GM12878 (cell line): ENCODE measurements around the gene HIRA. TPM values are rescaled to one million over a fixed set of nuclear protein-coding genes. Genes with fewer than 3 reads are reported as not detected.

ENCODE experiments used
- ATAC-seq: fragments of 200-7000 bp; cut with Tn5 transposase; 3 replicates; pipeline ENCODE4 v1.9.1; 2020; ENCODE audit warnings: mild to moderate bottlenecking, moderate library complexity
- BruUV-seq: library from RNA; stranded (reverse); fragments of 400-500 nt; replicated peaks from 2 replicates; lab custom pipeline; 2021; lab: Mats Ljungman, UMichigan
- CTCF ChIA-PET: fragments of 300-600 bp; sonication (Branson Sonifier 250); formaldehyde crosslinking; extraction: SDS; loops from one replicate; lab custom pipeline; 2021; ENCODE audit warnings: inconsistent platforms; lab: Yijun Ruan, JAX
- POLR2A ChIA-PET: fragments of 350-600 bp; formaldehyde crosslinking; extraction: SDS; loops from one replicate; lab custom pipeline; 2021; ENCODE audit warnings: inconsistent platforms; lab: Charles Lee
- RAD21 ChIA-PET: fragments of 300-600 bp; sonication (Branson Sonifier 250); formaldehyde crosslinking; loops from one replicate; lab custom pipeline; 2023; ENCODE audit warnings: antibody characterized with exemption; ENCODE audit not compliant: unreplicated experiment; lab: Charles Lee
- SMC1A ChIA-PET: fragments of 300-600 bp; sonication (Branson Sonifier 250); formaldehyde crosslinking; loops from one replicate; lab custom pipeline; 2023; ENCODE audit not compliant: unreplicated experiment, uncharacterized antibody; lab: Charles Lee
- DNase-seq: peaks from one replicate; pipeline ENCODE4 v3.0.0-alpha.2; 2011; ENCODE audit warnings: low read depth, low spot score
- FAIRE-seq: peaks from 3 replicates; lab custom pipeline; 2011; peaks lifted over from hg19 to GRCh38; lab: Jason Lieb, UNC
- H2AFZ ChIP-seq: 2 replicates; pipeline ENCODE4 v1.6.0; 2011; ENCODE audit warnings: low read depth, low read length, control low read depth; ENCODE audit not compliant: control insufficient read depth
- H3K27ac ChIP-seq: 2 replicates; pipeline ENCODE4 v1.5.1; 2011; ENCODE audit warnings: control low read depth; ENCODE audit not compliant: control insufficient read depth, insufficient read depth
- H3K27me3 ChIP-seq, 2 experiments: replicated peaks in 1 of 2; 2 replicates each; pipeline versions ENCODE4 v1.6.0 to v1.6.1; 2011; ENCODE audit warnings: low read length in 1 of 2; ENCODE audit not compliant: control insufficient read depth in 2 of 2, insufficient read depth in 2 of 2
- H3K36me3 ChIP-seq, 2 experiments: 2 replicates each; pipeline ENCODE4 v1.5.1; 2011; ENCODE audit warnings: low read length in 1 of 2; ENCODE audit not compliant: control insufficient read depth in 2 of 2, insufficient read depth in 2 of 2
- H3K4me1 ChIP-seq: 2 replicates; pipeline ENCODE4 v1.6.1; 2011; ENCODE audit warnings: mild to moderate bottlenecking, low read length, moderate library complexity, mixed read lengths; ENCODE audit not compliant: control insufficient read depth, insufficient read depth
- H3K4me2 ChIP-seq: 2 replicates; pipeline ENCODE4 v1.6.0; 2011; ENCODE audit warnings: control low read depth; ENCODE audit not compliant: control insufficient read depth, insufficient read depth
- H3K4me3 ChIP-seq: fragments of 200-600 bp; sonication (generic); 2 replicates; pipeline ENCODE4 v1.5.1; 2016
- H3K79me2 ChIP-seq: 2 replicates; pipeline ENCODE4 v1.6.0; 2011; ENCODE audit warnings: low read length; ENCODE audit not compliant: control insufficient read depth, insufficient read depth
- H3K9ac ChIP-seq: 2 replicates; pipeline ENCODE4 v1.8.0; 2011; ENCODE audit warnings: low read length, control low read depth, mixed read lengths; ENCODE audit not compliant: control insufficient read depth, insufficient read depth
- H3K9me3 ChIP-seq: replicated peaks from 3 replicates; pipeline ENCODE4 v1.5.1; 2011; ENCODE audit warnings: mild to moderate bottlenecking, low read length; ENCODE audit not compliant: control insufficient read depth, insufficient read depth
- H4K20me1 ChIP-seq: 2 replicates; pipeline ENCODE4 v1.6.0; 2011; ENCODE audit not compliant: control insufficient read depth, insufficient read depth
- BACH1 ChIP-seq: fragments of 450-650 bp; IDR thresholded peaks from 2 replicates; pipeline ENCODE4 v1.6.1; 2017; ENCODE audit warnings: mild to moderate bottlenecking, borderline replicate concordance
- BCLAF1 ChIP-seq: fragments of 450-650 bp; IDR thresholded peaks from 2 replicates; pipeline ENCODE4 v1.6.1; 2017; ENCODE audit warnings: antibody characterized with exemption, mild to moderate bottlenecking, moderate library complexity
- E2F4 ChIP-seq: IDR thresholded peaks from 2 replicates; pipeline ENCODE4 v1.6.1; 2012; ENCODE audit warnings: low read depth, low read length, improper control_type of control experiment
- EED ChIP-seq: sonication (generic); IDR thresholded peaks from 2 replicates; pipeline ENCODE4 v1.6.1; 2016; ENCODE audit warnings: antibody characterized with exemption, low read depth
- FOXM1 ChIP-seq: IDR thresholded peaks from 2 replicates; pipeline ENCODE4 v1.6.1; 2012; ENCODE audit warnings: low read depth, mild to moderate bottlenecking, inconsistent platforms, low read length, moderate library complexity
- HDGF ChIP-seq: fragments of 450-650 bp; IDR thresholded peaks from 2 replicates; pipeline ENCODE4 v1.6.1; 2016; ENCODE audit warnings: antibody characterized with exemption
- JUND ChIP-seq: IDR thresholded peaks from 2 replicates; pipeline ENCODE4 v1.6.1; 2012; ENCODE audit warnings: low read depth, mild to moderate bottlenecking, low read length, improper control_type of control experiment, moderate library complexity
- NFXL1 ChIP-seq: fragments of 450-650 bp; IDR thresholded peaks from 2 replicates; pipeline ENCODE4 v1.6.1; 2017; ENCODE audit warnings: antibody characterized with exemption, mild to moderate bottlenecking, borderline replicate concordance
- NFYB ChIP-seq: IDR thresholded peaks from 2 replicates; pipeline ENCODE4 v1.6.1; 2011; ENCODE audit warnings: low read depth, mild to moderate bottlenecking, low read length, improper control_type of control experiment, moderate library complexity; ENCODE audit not compliant: insufficient read depth
- PAX8 ChIP-seq: fragments of 450-650 bp; IDR thresholded peaks from 2 replicates; pipeline ENCODE4 v1.6.1; 2017; ENCODE audit warnings: mild to moderate bottlenecking, moderate library complexity
- RAD21 ChIP-seq: IDR thresholded peaks from 2 replicates; pipeline ENCODE4 v1.6.1; 2011; ENCODE audit warnings: mild to moderate bottlenecking, low read depth, low read length, moderate library complexity; ENCODE audit not compliant: insufficient read depth
- RFX5 ChIP-seq: IDR thresholded peaks from 2 replicates; pipeline ENCODE4 v1.6.1; 2011; ENCODE audit warnings: low read depth, low read length, improper control_type of control experiment
- USF2 ChIP-seq: IDR thresholded peaks from 2 replicates; pipeline ENCODE4 v1.6.1; 2011; ENCODE audit warnings: low read depth, low read length, improper control_type of control experiment, borderline replicate concordance
- ZBTB11 ChIP-seq: fragments of 450-650 bp; formaldehyde crosslinking; IDR thresholded peaks from 2 replicates; pipeline ENCODE4 v1.5.0; 2022; ENCODE audit warnings: mild to moderate bottlenecking, missing genetic modification characterization
- ZNF274 ChIP-seq: IDR thresholded peaks from one replicate; pipeline ENCODE4 v1.8.0; 2011; ENCODE audit not compliant: insufficient read length, insufficient read depth
- WGBS: methylation state at CpG from one replicate; pipeline ENCODE4 v1.1.6; 2016; ENCODE audit warnings: low lambda C conversion rate; ENCODE audit not compliant: insufficient replicate concordance, insufficient coverage; ENCODE audit errors: missing lambda C conversion rate; 5-methylcytosine and 5-hydroxymethylcytosine counted together
- in situ Hi-C: fragments of 300-500 bp; cut with MboI; formaldehyde crosslinking; loops from 9 replicates; pipeline ENCODE4 v1.14.3; 2018; ENCODE audit warnings: mixed read lengths
- intact Hi-C: fragments of 100-400 bp; cut with micrococcal nuclease; formaldehyde crosslinking; loops from one replicate; pipeline ENCODE4 v1.14.2; 2022; ENCODE audit not compliant: unreplicated experiment
- polyA plus RNA-seq, 11 experiments: library from polyadenylated mRNA; depleted of rRNA in 4 of 11; unstranded in 6 of 11; stranded (reverse) in 5 of 11; fragments of >200 nt; fragmentation: Nextera tagmentation in 4 of 11; fragmentation: Illumina TruSeq in 1 of 11; extraction: Ambion mirVana in 4 of 11; extraction: Trizol in 1 of 11; gene quantifications; 1 replicate in 1 of 11; 2 replicates in 10 of 11; pipeline versions ENCODE4 v1.2.1 to v1.2.3, GENCODE V29; 2011 to 2016; ENCODE audit warnings: inconsistent platforms in 2 of 11, missing spikeins in 2 of 11, low read depth in 1 of 11
- total RNA-seq, 4 experiments: library from RNA; depleted of rRNA in 3 of 4; stranded (reverse); fragments of >200 nt in 3 of 4; fragmentation: Illumina TruSeq in 1 of 4; extraction: Trizol in 1 of 4; gene quantifications; 2 replicates each; pipeline versions ENCODE4 v1.2.1 to v1.2.3, GENCODE V29; 2013 to 2021

Gene HIRA
- total and polyA plus RNA-seq, 10 of the 15 experiments (the other 5 are each of a cell fraction or from before 2014, with no cell fraction given), result 0.34 to 32.7 (median 14.5) TPM

GRCh38 chr22:19368876-19369275 is 62.7 kb downstream of the HIRA start:
- ChIA-PET CTCF (interaction anchor here (0.6 kb wide), 1 partner anchor 98 kb away, joined by 3 read pairs; no protein-coding TSS in a partner anchor), SMC1A (no interaction called here), POLR2A (no interaction called here), RAD21 (no interaction called here)
- no peak overlapping the region for H2AFZ ChIP-seq
- H4K20me1 ChIP-seq, result no peaks in the 10 kb centered on the region
- ATAC-seq, result no peak
- H3K36me3 ChIP-seq, result peaks cover 13 to 14% of the 10 kb centered on the region in 2 experiments
- H3K27me3 ChIP-seq, result no peaks in the 10 kb centered on the region
- no peaks in the 10 kb centered on the region for H3K9me3 ChIP-seq
- no peaks in the 10 kb centered on the region for H3K79me2 ChIP-seq
- intact Hi-C loops, result no loop called here
- no peak for FAIRE-seq
- no TSS peak for BruUV-seq
- no peak overlapping the region for H3K4me3 ChIP-seq
- in situ Hi-C loops, result no loop called here
- H3K4me2 ChIP-seq, result no peak overlapping the region
- WGBS, result 100% methylated on average over 2 of the region's 2 CpGs
- H3K4me1 ChIP-seq, result no peaks in the 10 kb centered on the region
- no peak for DNase-seq
- H3K27ac ChIP-seq, result no peak overlapping the region
- TF ChIP-seq RAD21, result no peak
- TF ChIP-seq HDGF, result no peak
- no peak for TF ChIP-seq JUND
- TF ChIP-seq E2F4, result no peak
- no peak for TF ChIP-seq BCLAF1
- no peak for TF ChIP-seq ZNF274
- TF ChIP-seq BACH1, result no peak
- no peak for TF ChIP-seq FOXM1
- no peak for TF ChIP-seq NFXL1
- no peak for TF ChIP-seq NFYB
- TF ChIP-seq USF2, result no peak
- TF ChIP-seq ZBTB11 (CRISPR knock-in tag), result no peak
- no peak for TF ChIP-seq EED
- no peak for TF ChIP-seq PAX8
- TF ChIP-seq RFX5, result no peak
- H3K9ac ChIP-seq, result no peak overlapping the region
